GM20431 (cell line): ENCODE measurements around the gene AAK1.
"Not testable (repeated sequence)": the region's sequence is repeated elsewhere in the genome, so short reads cannot be mapped to it uniquely, and the experiment has no call there.

Experiments
- in situ Hi-C: fragments of 300-500 bp; cut with MseI, MboI; formaldehyde crosslinking; loops from one replicate; pipeline ENCODE4 v1.15.0; 2020; ENCODE audit warnings: low sequenced_read_pairs; ENCODE audit not compliant: unreplicated experiment

AAK1 gene

GRCh38 chr2:69643602-69644505, at the start of gene AAK1:
TSS of gene AAK1 (minus strand) at chr2:69643739. CDS start at chr2:69643040, 699 bp downstream.
- in situ Hi-C loops = no loop called here

GRCh38 chr2:69692424-69692823, 48.9 kb upstream of the AAK1 start:
- in situ Hi-C loops = no loop called here

- in situ Hi-C loops = no loop called here
Observed at GRCh38 chr2:69689969-69690368, 46.4 kb upstream of the AAK1 start.

- in situ Hi-C loops = no loop called here
Observed at GRCh38 chr2:69689466-69689865, 45.9 kb upstream of the AAK1 start.

GRCh38 chr2:69687971-69688611, 44.6 kb upstream of the AAK1 start:
- in situ Hi-C loops = no loop called here

- in situ Hi-C loops = no loop called here
Observed at GRCh38 chr2:69686813-69687212, 43.3 kb upstream of the AAK1 start.

GRCh38 chr2:69685321-69686048, 41.9 kb upstream of the AAK1 start:
- in situ Hi-C loops = no loop called here

GRCh38 chr2:69683170-69683971, 39.8 kb upstream of the AAK1 start:
- in situ Hi-C loops = no loop called here

- in situ Hi-C loops = no loop called here
Observed at GRCh38 chr2:69682525-69682924, 39.0 kb upstream of the AAK1 start.

- in situ Hi-C loops = no loop called here
Observed at GRCh38 chr2:69680001-69680675, 36.6 kb upstream of the AAK1 start.

GRCh38 chr2:69677914-69678313, 34.4 kb upstream of the AAK1 start:
- in situ Hi-C loops = no loop called here

GRCh38 chr2:69676146-69676545, 32.6 kb upstream of the AAK1 start:
- in situ Hi-C loops = no loop called here

GRCh38 chr2:69674316-69674670, 30.8 kb upstream of the AAK1 start:
- in situ Hi-C loops = no loop called here

- in situ Hi-C loops = not testable (repeated sequence)
Observed at GRCh38 chr2:69673098-69673497, 29.6 kb upstream of the AAK1 start.

- in situ Hi-C loops = no loop called here
Observed at GRCh38 chr2:69669666-69670065, 26.1 kb upstream of the AAK1 start.

- in situ Hi-C loops = no loop called here
Observed at GRCh38 chr2:69668598-69668997, 25.1 kb upstream of the AAK1 start.

GRCh38 chr2:69667805-69668382, 24.4 kb upstream of the AAK1 start:
- in situ Hi-C loops = no loop called here

GRCh38 chr2:69665152-69665551, 21.6 kb upstream of the AAK1 start:
- in situ Hi-C loops = no loop called here

- in situ Hi-C loops = no loop called here
Observed at GRCh38 chr2:69663860-69664259, 20.3 kb upstream of the AAK1 start.
